ENCODE measurements around the gene NTM.

The NTM gene

GRCh38 chr11:132260636-132261035 is 890.2 kb downstream of the NTM start:
- no peak for DNase-seq

GRCh38 chr11:132263241-132263640 is 892.8 kb downstream of the NTM start:
- DNase-seq: no peak

DNA sequence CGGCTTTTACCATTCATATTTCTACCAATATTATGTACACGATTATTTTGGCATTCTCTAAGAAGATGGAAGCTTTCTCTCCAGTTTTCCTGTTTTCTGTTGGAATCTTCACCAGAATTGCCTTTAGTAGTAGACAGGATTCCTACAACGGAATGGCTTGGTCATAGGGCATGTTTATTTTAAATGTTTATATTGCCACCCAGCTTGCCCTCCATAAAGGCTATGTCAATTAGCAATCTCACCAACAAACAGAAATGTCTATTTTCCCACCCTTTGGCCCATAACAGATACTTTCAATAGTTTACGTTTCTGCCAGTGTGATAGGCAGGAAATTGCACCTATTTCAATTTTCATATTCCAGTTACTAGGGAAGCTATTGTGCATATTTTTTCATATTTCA is 893.5 kb downstream of the NTM start:
- DNase-seq: no peak

DNA sequence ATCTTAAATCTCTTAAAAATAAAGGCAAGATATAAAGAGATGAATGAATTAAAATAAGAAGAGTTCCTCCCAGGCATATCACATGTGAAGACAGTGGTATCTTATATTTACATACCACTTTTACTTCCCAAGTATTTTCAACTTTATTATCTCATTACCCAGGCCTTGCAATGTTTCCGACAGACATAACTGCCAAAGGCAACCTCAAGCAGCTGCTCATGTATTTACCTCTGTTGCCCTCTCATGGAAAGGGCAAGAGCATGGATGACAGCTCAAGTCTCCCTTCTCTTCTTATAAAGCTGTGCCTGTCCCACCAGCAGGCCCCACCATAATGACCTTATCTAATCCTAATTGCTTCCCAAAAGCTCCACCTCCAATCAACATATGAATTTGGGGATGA is 894.2 kb downstream of the NTM start:
- no peak for DNase-seq

DNA sequence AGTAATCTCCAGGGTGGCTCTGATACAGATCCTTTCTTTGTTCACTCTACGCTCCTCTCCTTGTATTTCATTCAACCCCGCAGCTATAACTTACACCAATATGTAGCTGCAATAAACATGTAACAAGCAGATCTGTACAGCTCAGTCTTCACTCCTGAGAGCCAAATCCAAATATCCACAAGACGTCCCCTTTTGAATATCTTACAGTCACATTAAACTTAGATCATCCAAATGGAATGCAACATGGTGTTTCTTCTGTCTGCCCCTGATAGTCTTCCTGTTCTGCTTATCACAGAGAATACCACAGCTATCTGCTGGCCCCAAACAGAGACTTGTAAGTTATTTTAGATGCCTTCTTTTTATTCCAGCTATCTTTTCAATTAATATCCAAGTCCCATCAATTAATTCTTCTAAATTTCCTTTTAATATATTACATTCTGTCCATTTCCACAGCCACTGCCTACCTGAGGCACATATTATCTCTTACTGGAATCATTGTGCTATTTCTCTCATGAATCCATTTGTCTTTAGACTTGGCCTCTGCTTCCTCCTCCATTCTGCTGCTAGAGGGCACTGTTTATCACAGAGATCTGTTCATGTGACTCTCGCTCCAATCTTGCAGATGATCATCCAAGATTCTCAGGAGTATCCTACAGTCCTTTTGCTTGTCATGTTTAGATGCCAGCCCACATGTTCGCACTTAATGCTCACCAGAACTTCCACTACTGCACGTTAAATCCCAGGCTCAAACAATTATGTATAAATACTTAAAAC is 908.6 kb downstream of the NTM start:
- no peak for DNase-seq

GRCh38 chr11:132284048-132284447 is 913.6 kb downstream of the NTM start:
- DNase-seq: no peak

DNA sequence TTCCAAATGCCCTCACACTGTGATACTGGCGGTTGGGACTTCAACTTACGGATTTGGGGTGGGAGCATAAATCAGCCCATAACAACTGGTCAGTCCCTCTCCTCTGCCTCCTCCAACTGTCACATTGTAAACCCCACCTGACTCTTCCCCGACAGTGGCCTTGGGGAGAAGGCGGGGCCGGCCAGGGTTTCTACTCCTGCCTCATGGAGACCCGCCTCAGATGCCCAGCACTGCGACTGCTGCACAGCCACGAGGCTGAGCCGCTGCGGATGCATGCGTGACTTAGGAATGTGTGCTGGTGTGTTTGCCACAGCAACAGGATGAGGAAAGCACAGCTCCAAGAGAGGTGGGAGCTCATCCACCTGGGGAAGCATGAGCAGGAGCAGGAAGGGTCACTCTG is 914.2 kb downstream of the NTM start:
- DNase-seq: no peak

- no peak for DNase-seq
Observed at GRCh38 chr11:132285631-132286030, 915.2 kb downstream of the NTM start.

DNA sequence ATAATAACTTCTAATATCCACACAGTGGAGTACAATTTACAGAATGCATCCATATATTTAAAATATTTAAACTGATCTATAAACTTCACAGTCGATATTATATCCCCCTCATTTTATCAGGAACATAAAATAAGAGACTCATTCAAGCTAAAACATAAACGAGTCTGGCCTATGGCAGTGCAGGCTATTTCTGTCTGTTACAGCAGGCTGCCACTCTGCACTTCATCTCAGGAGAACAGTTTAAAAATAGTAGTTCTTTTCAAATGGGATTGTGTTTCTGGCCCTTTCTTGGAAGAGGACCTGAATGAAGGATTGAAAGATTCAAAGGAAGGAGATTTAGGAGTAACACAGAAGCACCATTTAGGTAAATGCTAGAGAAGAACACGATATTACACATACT is 915.7 kb downstream of the NTM start:
- DNase-seq: no peak

GRCh38 chr11:132288036-132288435 is 917.6 kb downstream of the NTM start:
- DNase-seq: no peak

DNA sequence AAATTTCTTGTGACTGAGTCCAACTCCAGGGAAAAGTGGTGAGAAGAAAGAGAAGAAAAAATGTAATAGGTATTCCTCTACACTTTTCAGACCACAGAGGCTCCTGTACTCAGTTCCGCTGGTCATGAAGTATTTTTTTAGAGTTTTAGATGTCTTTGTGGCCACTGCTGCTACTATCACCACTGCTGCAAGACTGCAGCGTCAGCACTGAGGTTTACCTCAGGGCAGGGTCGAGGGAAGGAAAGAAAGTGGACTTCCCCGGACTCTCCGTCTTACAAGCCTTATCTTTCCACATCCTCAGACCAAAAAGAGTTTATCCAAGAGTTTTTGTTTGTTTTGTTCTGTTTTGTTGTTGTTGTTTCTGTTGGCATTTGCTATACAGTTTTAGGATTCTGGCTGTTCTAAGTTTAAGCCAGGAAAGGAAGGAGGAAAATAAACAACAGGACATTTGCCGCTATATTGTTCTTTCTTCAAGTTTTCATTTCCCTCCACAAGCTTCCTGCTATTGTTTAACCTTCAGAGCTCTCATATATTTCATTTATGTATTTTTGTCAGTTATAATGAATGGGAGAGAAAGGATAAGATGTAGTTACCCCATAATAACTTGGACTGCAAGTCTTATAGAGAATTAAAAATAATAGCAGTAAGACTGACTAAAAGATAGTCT is 919.3 kb downstream of the NTM start:
- DNase-seq: no peak

DNA sequence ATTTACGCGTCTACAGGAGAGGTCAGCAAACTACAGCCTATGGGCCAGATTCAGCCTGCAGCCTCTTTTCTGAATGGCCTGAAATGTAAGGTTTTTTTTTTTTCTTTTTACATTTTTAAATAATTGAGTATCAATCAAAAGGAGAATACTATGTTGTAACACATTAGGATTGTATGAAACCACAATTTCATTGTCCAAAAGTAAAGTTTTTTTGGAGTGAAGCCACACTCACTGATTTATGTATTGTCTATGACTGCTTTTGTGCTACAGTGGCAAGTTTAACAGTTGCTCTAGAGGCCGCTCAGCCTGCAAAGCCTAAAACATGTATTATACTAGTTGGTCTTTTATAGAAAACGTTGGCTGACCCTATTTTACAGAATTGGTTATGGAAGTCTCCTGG is 923.2 kb downstream of the NTM start:
- DNase-seq: no peak

- DNase-seq: no peak
Observed at GRCh38 chr11:132296946-132297610, 926.7 kb downstream of the NTM start.

DNA sequence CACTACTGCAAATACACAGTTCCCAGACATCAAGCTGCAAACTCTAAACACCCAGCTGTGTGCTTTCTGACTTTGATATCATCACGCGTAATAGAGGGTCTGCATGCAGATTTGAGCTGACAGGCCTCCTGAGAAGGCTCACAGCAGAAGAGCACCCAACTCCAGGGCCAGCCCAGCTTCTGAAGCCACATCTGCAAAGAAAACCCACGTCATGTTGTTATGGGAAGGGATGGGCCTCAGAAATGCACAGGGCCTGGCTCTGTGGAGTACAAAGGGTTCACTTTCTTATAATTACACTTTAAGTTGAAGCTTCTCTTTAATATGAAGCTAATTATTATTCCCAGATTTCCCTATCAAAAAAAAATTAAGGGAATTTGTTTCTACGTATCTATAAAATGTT is 927.9 kb downstream of the NTM start:
- no peak for DNase-seq

GRCh38 chr11:132300283-132300682 is 929.9 kb downstream of the NTM start:
- no peak for DNase-seq

GRCh38 chr11:132301465-132301864 is 931.0 kb downstream of the NTM start:
- DNase-seq: no peak

DNA sequence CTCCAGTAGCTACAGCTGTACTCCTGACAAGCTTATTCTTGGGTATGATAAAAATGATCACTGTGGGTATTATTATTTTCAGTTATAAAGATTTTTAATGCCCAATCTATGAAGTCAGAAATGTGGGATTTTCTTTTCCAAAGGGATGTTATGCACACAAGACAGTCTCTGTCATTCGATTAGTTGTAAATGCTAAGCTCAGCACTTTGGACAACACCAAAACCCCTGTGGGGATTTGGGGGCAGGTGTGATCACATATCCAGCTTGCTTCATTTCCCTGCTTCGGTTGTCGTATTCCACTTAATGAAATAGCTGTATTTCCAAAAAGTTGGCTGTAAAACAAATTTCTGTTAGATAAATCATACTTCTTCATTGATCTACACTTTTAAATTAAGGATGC is 931.5 kb downstream of the NTM start:
- no peak for DNase-seq

GRCh38 chr11:132307309-132308020 is 937.0 kb downstream of the NTM start:
- DNase-seq: no peak

DNA sequence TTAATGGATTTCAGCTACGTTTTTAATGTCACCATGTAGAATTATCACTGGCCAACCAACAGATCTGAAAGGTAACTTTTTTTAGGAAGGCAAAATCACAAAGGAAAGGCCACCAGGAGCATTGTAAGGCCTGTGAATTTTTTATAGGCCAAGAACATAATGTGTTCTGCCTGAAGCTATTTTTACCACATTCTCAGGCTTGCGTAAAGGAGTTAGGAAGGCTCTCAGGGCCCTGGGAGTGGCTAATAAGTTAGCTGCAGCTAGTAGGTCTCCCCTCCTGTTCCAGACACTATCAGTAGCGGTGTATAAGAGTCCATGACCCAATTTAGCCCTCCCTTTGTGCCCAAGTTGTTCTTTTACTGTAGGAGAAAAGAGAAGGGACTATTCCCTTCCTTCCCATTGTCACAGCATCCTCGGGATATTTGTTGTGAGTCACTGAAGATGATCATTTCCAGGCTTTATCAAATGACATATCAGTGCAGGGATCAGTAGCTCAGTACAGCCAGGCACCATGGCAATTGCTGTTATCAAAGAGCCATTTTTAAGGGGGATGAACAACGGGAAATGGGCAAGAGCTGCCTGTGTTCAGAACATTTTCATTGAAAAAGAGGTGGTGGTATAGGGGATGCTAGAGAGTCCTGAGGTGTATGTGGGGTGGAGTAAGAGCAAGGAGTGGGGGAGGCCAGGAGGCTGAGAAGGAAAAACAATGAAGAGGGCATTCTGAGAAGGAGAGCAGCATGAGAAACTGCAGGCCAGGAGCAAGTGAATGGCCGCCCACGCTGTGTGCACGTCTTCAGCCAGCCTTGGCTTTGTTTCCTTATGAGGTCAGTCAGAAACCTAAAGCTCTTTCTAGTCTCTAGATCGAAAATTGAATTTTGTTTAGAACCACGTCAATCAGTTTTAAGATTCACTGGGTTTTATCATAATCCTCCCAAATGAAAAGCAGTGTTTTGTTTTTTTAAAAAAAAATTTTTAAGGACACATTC is 940.3 kb downstream of the NTM start:
- DNase-seq: no peak

- no peak for DNase-seq
Observed at GRCh38 chr11:132311703-132312102, 941.3 kb downstream of the NTM start.

DNA sequence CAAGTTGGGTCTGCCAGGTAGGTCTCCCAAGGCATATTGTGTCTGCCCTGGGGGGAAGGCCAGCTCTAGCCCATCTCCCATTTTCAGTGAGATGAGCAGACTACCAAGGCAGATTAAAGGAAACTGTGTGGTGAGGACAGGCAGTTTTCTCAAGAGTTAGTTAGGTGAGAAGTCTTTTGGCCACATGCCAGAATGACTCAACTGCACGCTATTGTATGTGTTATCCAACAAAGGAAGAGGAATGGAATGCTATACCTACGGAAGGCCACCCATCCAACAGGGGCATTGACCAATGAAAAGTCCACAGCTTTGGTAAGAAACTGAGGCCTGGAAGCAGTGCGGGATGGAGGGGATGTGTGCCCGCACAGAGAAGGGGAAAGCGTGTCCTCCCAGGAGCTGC is 941.7 kb downstream of the NTM start:
- no peak for DNase-seq

DNA sequence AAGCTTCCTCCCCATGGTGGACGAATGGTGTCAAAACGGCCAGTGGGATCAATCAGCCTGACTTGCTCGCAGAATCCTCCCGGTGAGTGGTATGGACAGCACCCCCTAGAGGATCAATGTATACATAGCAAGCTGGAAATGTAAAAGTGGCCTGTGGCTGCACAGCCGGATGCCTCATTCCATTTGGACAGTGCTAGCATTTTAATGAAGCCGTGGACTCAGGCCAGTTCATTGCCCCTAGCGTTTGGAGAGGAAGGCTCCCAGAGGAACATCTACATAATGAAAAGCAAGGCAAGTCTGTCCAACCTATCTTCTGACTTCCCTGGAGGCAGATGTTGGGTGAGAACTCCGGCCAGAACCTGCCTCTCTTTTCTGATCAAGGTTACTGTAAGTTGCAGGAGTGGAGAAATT is 942.3 kb downstream of the NTM start:
- no peak for DNase-seq

All from activated CD8-positive, alpha-beta memory T cell treated with anti-CD3 and anti-CD28 coated beads, Interleukin-2, amount 50 U/mL, for 48 hours (primary cell).